Kidney (tissue), 14 donors: ENCODE results near the gene CADPS2. TPM values are rescaled to one million over a fixed set of nuclear protein-coding genes. Genes with fewer than 3 reads are reported as not detected.

Source experiments
- DNase-seq, 5 donors: peaks; one replicate each; pipeline ENCODE4 v3.0.0-alpha.2; 2013 to 2020
- FAIRE-seq: peaks from 2 replicates; lab custom pipeline; 2012; peaks lifted over from hg19 to GRCh38; lab: Jason Lieb, UNC
- H3K27ac ChIP-seq, 2 donors: one replicate each; pipeline ENCODE4 v1.7.0; 2013; ENCODE audit warnings: low read depth in 2 of 2, low read length in 2 of 2, inconsistent platforms in 1 of 2
- H3K27me3 ChIP-seq: one replicate; pipeline ENCODE4 v1.7.1; 2013; ENCODE audit warnings: low read length, inconsistent platforms; ENCODE audit not compliant: control insufficient read depth, insufficient read depth
- H3K36me3 ChIP-seq, 3 donors: one replicate each; pipeline versions ENCODE4 v1.7.0 to v1.7.1; 2013; ENCODE audit warnings: low read length in 3 of 3, control low read depth in 1 of 3, inconsistent platforms in 1 of 3; ENCODE audit not compliant: insufficient read depth in 3 of 3, control insufficient read depth in 2 of 3
- H3K4me1 ChIP-seq, 3 donors: one replicate each; pipeline versions ENCODE4 v1.7.0 to v1.7.1; 2013; ENCODE audit warnings: low read length in 3 of 3, inconsistent platforms in 1 of 3, low read depth in 1 of 3; ENCODE audit not compliant: control insufficient read depth in 2 of 3, insufficient read depth in 2 of 3
- H3K4me3 ChIP-seq, 3 donors: one replicate each; pipeline versions ENCODE4 v1.7.0 to v1.8.1; 2013; ENCODE audit warnings: low read length in 3 of 3, control low read depth in 1 of 3, inconsistent platforms in 1 of 3
- H3K9ac ChIP-seq, 3 donors: one replicate each; pipeline versions ENCODE4 v1.7.0 to v1.7.1; 2013; ENCODE audit warnings: low read length in 3 of 3, control low read depth in 1 of 3, inconsistent platforms in 1 of 3
- H3K9me3 ChIP-seq, 3 donors: one replicate each; pipeline versions ENCODE4 v1.7.0 to v1.7.1; 2013; ENCODE audit warnings: low read length in 3 of 3, control low read depth in 1 of 3, inconsistent platforms in 1 of 3; ENCODE audit not compliant: control insufficient read depth in 2 of 3, insufficient read depth in 1 of 3
- CTCF ChIP-seq: IDR thresholded peaks from 3 replicates; pipeline ENCODE4 v1.5.1; 2012; ENCODE audit warnings: mild to moderate bottlenecking, moderate library complexity, borderline replicate concordance; ENCODE audit not compliant: insufficient read depth; ENCODE audit errors: extremely low read depth
- intact Hi-C: fragments of 100-400 bp; cut with DNase I; formaldehyde crosslinking; loops from one replicate; pipeline ENCODE4 v1.11.1; 2022
- polyA plus RNA-seq: library from polyadenylated mRNA; stranded (reverse); fragments of 350-450 nt; fragmentation: Illumina TruSeq; extraction: RNeasy Lipid Tissue Mini Kit (QIAGEN cat#74804); gene quantifications from one replicate; pipeline ENCODE4 v1.2.3, GENCODE V29; 2014; ENCODE audit warnings: low read depth, low replicate concordance; ENCODE audit not compliant: insufficient read depth
- total RNA-seq: library from RNA; stranded (reverse); fragmentation: NEBNext Ultra II Directional; extraction: Animal tissue kit (Norgen Biotek cat#: 25700); gene quantifications from one replicate; pipeline ENCODE4 v1.2.1, GENCODE V29; 2021
- donor health status: control.
- donor health status: control.
- donor health status: control.
- donor health status: control.
- donor health status: control.
- donor health status: DM: yes; HTN: yes; CAD: no.
- donor health status: Normal renal cell carcinoma (clear cell type).

Gene CADPS2
- total and polyA plus RNA-seq, 2 donors from 2014 or later = 33.0 to 39.9 TPM

GRCh38 chr7:122605929-122606328, 280.3 kb downstream of the CADPS2 start:
- intact Hi-C loops = no loop called here
- no peak for DNase-seq
- H3K27me3 ChIP-seq = no peaks in the 10 kb centered on the region
- H3K4me3 ChIP-seq = no peak overlapping the region
- no peaks in the 10 kb centered on the region for H3K9me3 ChIP-seq
- no peak overlapping the region for H3K9ac ChIP-seq
- no peaks in the 10 kb centered on the region for H3K4me1 ChIP-seq
- no peaks in the 10 kb centered on the region for H3K36me3 ChIP-seq
- no peak for FAIRE-seq
- no peak overlapping the region for H3K27ac ChIP-seq
- no peak for TF ChIP-seq CTCF

GRCh38 chr7:122604251-122604650, 282.0 kb downstream of the CADPS2 start:
- DNase-seq = no peak
- H3K4me1 ChIP-seq = no peaks in the 10 kb centered on the region
- H3K27me3 ChIP-seq = no peaks in the 10 kb centered on the region
- no peak overlapping the region for H3K9ac ChIP-seq
- H3K9me3 ChIP-seq = no peaks in the 10 kb centered on the region
- no peak overlapping the region for H3K27ac ChIP-seq
- TF ChIP-seq CTCF = no peak
- intact Hi-C loops = no loop called here
- no peak overlapping the region for H3K4me3 ChIP-seq
- no peaks in the 10 kb centered on the region for H3K36me3 ChIP-seq
- no peak for FAIRE-seq

- no peak for TF ChIP-seq CTCF
- H3K4me1 ChIP-seq = no peaks in the 10 kb centered on the region
- no peaks in the 10 kb centered on the region for H3K27me3 ChIP-seq
- H3K4me3 ChIP-seq = no peak overlapping the region
- H3K27ac ChIP-seq = no peak overlapping the region
- H3K9me3 ChIP-seq = no peaks in the 10 kb centered on the region
- no peak for FAIRE-seq
- DNase-seq = no peak
- H3K36me3 ChIP-seq = no peaks in the 10 kb centered on the region
- H3K9ac ChIP-seq = no peak overlapping the region
- intact Hi-C loops = no loop called here
These were observed 283.5 kb downstream of the CADPS2 start for GRCh38 chr7:122602800-122603199.

GRCh38 chr7:122600630-122601029, 285.6 kb downstream of the CADPS2 start:
- H3K36me3 ChIP-seq = no peaks in the 10 kb centered on the region
- no peak for TF ChIP-seq CTCF
- H3K27ac ChIP-seq = no peak overlapping the region
- DNase-seq = no peak
- H3K9ac ChIP-seq = no peak overlapping the region
- FAIRE-seq = no peak
- H3K4me1 ChIP-seq = no peaks in the 10 kb centered on the region
- intact Hi-C loops = no loop called here
- H3K9me3 ChIP-seq = no peaks in the 10 kb centered on the region
- no peaks in the 10 kb centered on the region for H3K27me3 ChIP-seq
- H3K4me3 ChIP-seq = no peak overlapping the region
